Suprapubic skin (tissue), 4 donors: ENCODE results near the gene PDIA2. TPM values are rescaled to one million over a fixed set of nuclear protein-coding genes. Genes with fewer than 3 reads are reported as not detected.

Source experiments
- DNase-seq, 2 donors: peaks; one replicate each; pipeline ENCODE4 v3.0.0-alpha.2; 2019; ENCODE audit warnings: low spot score in 2 of 2
- H3K27ac ChIP-seq: fragments of 200-600 bp; sonication (generic); one replicate; pipeline ENCODE4 v1.5.1; 2019
- H3K27me3 ChIP-seq: fragments of 200-600 bp; sonication (generic); one replicate; pipeline ENCODE4 v1.5.1; 2019
- H3K36me3 ChIP-seq: fragments of 200-600 bp; sonication (generic); one replicate; pipeline ENCODE4 v1.5.1; 2019
- H3K4me1 ChIP-seq: fragments of 200-600 bp; sonication (generic); one replicate; pipeline ENCODE4 v1.5.1; 2019
- H3K4me3 ChIP-seq: fragments of 200-600 bp; sonication (generic); one replicate; pipeline ENCODE4 v1.5.1; 2019; ENCODE audit warnings: mild to moderate bottlenecking
- H3K9me3 ChIP-seq: fragments of 200-600 bp; sonication (generic); one replicate; pipeline ENCODE4 v1.5.1; 2019
- CTCF ChIP-seq, 2 donors: fragments of 200-600 bp in 1 of 2; fragments of 450-650 bp in 1 of 2; sonication (generic) in 1 of 2; IDR thresholded peaks; one replicate each; pipeline ENCODE4 v1.5.1; 2016 to 2019; ENCODE audit warnings: antibody characterized with exemption in 2 of 2, mild to moderate bottlenecking in 1 of 2, moderate library complexity in 1 of 2
- EP300 ChIP-seq: sonication (generic); formaldehyde crosslinking; IDR thresholded peaks from one replicate; pipeline ENCODE4 v1.6.1; 2017; ENCODE audit warnings: antibody characterized with exemption
- POLR2A ChIP-seq, 2 donors: fragments of 450-650 bp; IDR thresholded peaks; one replicate each; pipeline ENCODE4 v1.6.1; 2017; ENCODE audit warnings: antibody characterized with exemption in 2 of 2, mild to moderate bottlenecking in 2 of 2, moderate library complexity in 2 of 2
- POLR2AphosphoS5 ChIP-seq, 3 donors: sonication (generic); formaldehyde crosslinking; IDR thresholded peaks; one replicate each; pipeline ENCODE4 v1.6.1; 2017; ENCODE audit warnings: antibody characterized with exemption in 3 of 3
- WGBS: methylation state at CpG from one replicate; pipeline ENCODE4 v1.1.5; 2018; 5-methylcytosine and 5-hydroxymethylcytosine counted together
- total RNA-seq, 4 donors: library from RNA; depleted of rRNA; stranded (reverse); fragments of >200 nt; gene quantifications; one replicate each; pipeline ENCODE4 v1.1.0, GENCODE V29; 2016

PDIA2 gene
- total RNA-seq, 4 donors from 2014 or later = not detected

GRCh38 chr16:282491-282890, 473 bp upstream of the PDIA2 start:
- Histone ChIP-seq H3K9me3 (no peaks in the 10 kb centered on the region), H3K36me3 (peaks cover 11% of the 10 kb centered on the region), H3K27ac (no peak overlapping the region), H3K27me3 (peaks cover 37% of the 10 kb centered on the region), H3K4me1 (peaks cover 28% of the 10 kb centered on the region), H3K4me3 (no peak overlapping the region)
- DNase-seq = no peak
- TF ChIP-seq EP300 (no peak), POLR2A (IDR thresholded peaks at IDR 0.05) (no peak), POLR2AphosphoS5 (IDR thresholded peaks at IDR 0.05) (no peak), CTCF (IDR thresholded peaks at IDR 0.05) (no peak)
- WGBS = no CpG with 5 or more reads among the region's 22 CpGs

GRCh38 chr16:284204-285120, 1.5 kb downstream of the PDIA2 start:
- Histone ChIP-seq H3K36me3 (peaks cover 31% of the 10 kb centered on the region), H3K4me1 (peaks cover 23% of the 10 kb centered on the region), H3K9me3 (no peaks in the 10 kb centered on the region), H3K27ac (no peak overlapping the region), H3K27me3 (peaks cover 35% of the 10 kb centered on the region), H3K4me3 (no peak overlapping the region)
- 93% methylated on average over 20 of the region's 52 CpGs for WGBS
- DNase-seq = no peak
- no peak for TF ChIP-seq CTCF (IDR thresholded peaks at IDR 0.05)
- no peak for TF ChIP-seq EP300
- no peak for TF ChIP-seq POLR2AphosphoS5 (IDR thresholded peaks at IDR 0.05)
- no peak for TF ChIP-seq POLR2A (IDR thresholded peaks at IDR 0.05)

GRCh38 chr16:285146-286055, 2.4 kb downstream of the PDIA2 start:
- H3K36me3 ChIP-seq = peaks cover 40% of the 10 kb centered on the region
- no peak for DNase-seq
- 94% methylated on average over 30 of the region's 48 CpGs for WGBS
- no peak overlapping the region for H3K4me3 ChIP-seq
- H3K27ac ChIP-seq = no peak overlapping the region
- no peaks in the 10 kb centered on the region for H3K9me3 ChIP-seq
- H3K27me3 ChIP-seq = peaks cover 27% of the 10 kb centered on the region
- TF ChIP-seq POLR2AphosphoS5 (IDR thresholded peaks at IDR 0.05) (no peak), POLR2A (IDR thresholded peaks at IDR 0.05) (no peak), CTCF (IDR thresholded peaks at IDR 0.05) (no peak), EP300 (no peak)
- peaks cover 17% of the 10 kb centered on the region for H3K4me1 ChIP-seq

- no peak for DNase-seq
- Histone ChIP-seq H3K27me3 (peaks cover 16% of the 10 kb centered on the region), H3K4me3 (no peak overlapping the region), H3K27ac (no peak overlapping the region), H3K4me1 (peaks cover 5% of the 10 kb centered on the region), H3K9me3 (no peaks in the 10 kb centered on the region), H3K36me3 (peaks cover 53% of the 10 kb centered on the region)
- 90% methylated on average over 11 of the region's 22 CpGs for WGBS
- TF ChIP-seq CTCF (IDR thresholded peaks at IDR 0.05) = no peak
- no peak for TF ChIP-seq POLR2AphosphoS5 (IDR thresholded peaks at IDR 0.05)
- no peak for TF ChIP-seq POLR2A (IDR thresholded peaks at IDR 0.05)
- TF ChIP-seq EP300 = no peak
Observed at GRCh38 chr16:286491-287297, 3.7 kb downstream of the PDIA2 start.
